ENCODE data around the gene LDLRAP1.

The LDLRAP1 gene

GRCh38 chr1:25607123-25607522 is 63.7 kb downstream of the LDLRAP1 start:
- H3K4me3 ChIP-seq (ENCODE audit: low read depth, low read length), result no peak overlapping the region
- no peak for TF ChIP-seq CTCF (IDR thresholded peaks at IDR 0.05; ENCODE audit: low read depth, low read length)
- H3K27me3 ChIP-seq (ENCODE audit: insufficient read depth, low read depth, severe bottlenecking), result no peaks in the 10 kb centered on the region
- DNase-seq, result no peak
- H3K36me3 ChIP-seq, result no peaks in the 10 kb centered on the region
- no peak overlapping the region for H3K27ac ChIP-seq
- no peaks in the 10 kb centered on the region for H3K9me3 ChIP-seq (ENCODE audit: severe bottlenecking)

GRCh38 chr1:25608488-25609178 is 65.2 kb downstream of the LDLRAP1 start:
- no peak overlapping the region for H3K27ac ChIP-seq
- H3K36me3 ChIP-seq, result no peaks in the 10 kb centered on the region
- peak; percentile 61 for TF ChIP-seq CTCF (IDR thresholded peaks at IDR 0.05; ENCODE audit: low read depth, low read length)
- H3K9me3 ChIP-seq (ENCODE audit: severe bottlenecking), result no peaks in the 10 kb centered on the region
- DNase-seq, result peak; percentile 88
- H3K27me3 ChIP-seq (ENCODE audit: insufficient read depth, low read depth, severe bottlenecking), result no peaks in the 10 kb centered on the region
- H3K4me3 ChIP-seq (ENCODE audit: low read depth, low read length), result peak overlapping the region; percentile 7; the same call in 1 of the 2 replicates

GRCh38 chr1:25609921-25610320 is 66.5 kb downstream of the LDLRAP1 start:
- TF ChIP-seq CTCF (IDR thresholded peaks at IDR 0.05; ENCODE audit: low read depth, low read length), result no peak
- no peak overlapping the region for H3K27ac ChIP-seq
- no peak for DNase-seq
- H3K4me3 ChIP-seq (ENCODE audit: low read depth, low read length), result no peak overlapping the region
- no peaks in the 10 kb centered on the region for H3K36me3 ChIP-seq
- no peaks in the 10 kb centered on the region for H3K9me3 ChIP-seq (ENCODE audit: severe bottlenecking)
- no peaks in the 10 kb centered on the region for H3K27me3 ChIP-seq (ENCODE audit: insufficient read depth, low read depth, severe bottlenecking)

- H3K36me3 ChIP-seq, result no peaks in the 10 kb centered on the region
- DNase-seq, result peak; percentile 30
- no peak overlapping the region for H3K27ac ChIP-seq
- TF ChIP-seq CTCF (IDR thresholded peaks at IDR 0.05; ENCODE audit: low read depth, low read length), result 0 out of 2 replicates have a peak, but pooled peaks have one; percentile 22
- no peaks in the 10 kb centered on the region for H3K9me3 ChIP-seq (ENCODE audit: severe bottlenecking)
- no peak overlapping the region for H3K4me3 ChIP-seq (ENCODE audit: low read depth, low read length)
- H3K27me3 ChIP-seq (ENCODE audit: insufficient read depth, low read depth, severe bottlenecking), result no peaks in the 10 kb centered on the region
Observed at GRCh38 chr1:25610822-25611630, 67.6 kb downstream of the LDLRAP1 start.

GRCh38 chr1:25611843-25612242 is 68.4 kb downstream of the LDLRAP1 start:
- Histone ChIP-seq H3K9me3 (ENCODE audit: severe bottlenecking) (no peaks in the 10 kb centered on the region), H3K27ac (no peak overlapping the region), H3K27me3 (ENCODE audit: insufficient read depth, low read depth, severe bottlenecking) (no peaks in the 10 kb centered on the region), H3K4me3 (ENCODE audit: low read depth, low read length) (no peak overlapping the region), H3K36me3 (no peaks in the 10 kb centered on the region)
- DNase-seq, result no peak
- no peak for TF ChIP-seq CTCF (IDR thresholded peaks at IDR 0.05; ENCODE audit: low read depth, low read length)

All from WERI-Rb-1 (cell line).